ENCODE results near the gene ZNF782. TPM values are rescaled to one million over a fixed set of nuclear protein-coding genes. Genes with fewer than 3 reads are reported as not detected.
"Not testable (repeated sequence)": the region's sequence is repeated elsewhere in the genome, so short reads cannot be mapped to it uniquely, and the experiment has no call there.

The ZNF782 gene
- total and polyA plus RNA-seq, 2 donors from 2014 or later = 2.7 to 7.0 TPM

DNA sequence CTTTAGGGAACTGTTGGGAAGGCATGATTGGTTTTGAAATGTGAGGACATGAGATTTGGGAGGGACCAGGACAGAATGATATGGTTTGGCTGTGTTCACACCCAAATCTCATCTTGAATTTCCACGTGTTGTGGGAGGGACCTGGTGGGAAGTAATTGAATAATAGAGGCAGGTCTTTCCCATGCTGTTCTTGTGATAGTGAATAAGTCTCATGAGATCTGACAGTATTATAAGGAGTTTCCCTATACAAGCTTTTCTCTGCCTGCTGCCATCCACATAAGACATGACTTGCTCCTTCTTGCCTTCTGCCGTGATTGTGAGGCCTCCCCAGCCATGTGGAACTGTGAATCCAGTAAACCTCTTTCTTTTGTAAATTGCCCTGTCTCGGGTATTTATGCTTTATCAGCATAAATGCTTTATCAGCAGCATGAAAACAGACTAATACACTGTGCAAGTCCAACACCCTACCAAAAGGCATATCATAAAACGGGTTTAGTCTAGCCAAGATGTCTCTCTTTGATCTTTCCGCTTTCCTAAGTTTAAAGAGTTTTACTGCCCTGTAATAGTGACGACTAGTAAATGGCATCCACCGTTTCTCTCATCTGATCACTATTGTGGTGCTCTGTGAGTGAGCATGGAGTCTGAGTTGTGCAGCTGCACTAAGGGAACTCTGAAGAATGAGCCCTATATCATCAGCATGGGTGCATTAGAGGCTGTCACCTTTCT, 12.9 kb upstream of the ZNF782 start:
- intact Hi-C loops (cut with DNase I) = no loop called here
- FAIRE-seq = no peak
- Histone ChIP-seq H3K36me3 (ENCODE audit: control insufficient read depth in 2 of 3, insufficient read depth in 3 of 3, low read length in 3 of 3) (no peaks in the 10 kb centered on the region), H3K9me3 (ENCODE audit: control insufficient read depth in 2 of 3, insufficient read depth in 1 of 3, low read length in 3 of 3) (no peaks in the 10 kb centered on the region), H3K27ac (ENCODE audit: low read depth in 2 of 2, low read length in 2 of 2) (no peak overlapping the region), H3K4me1 (ENCODE audit: control insufficient read depth in 2 of 3, insufficient read depth in 2 of 3, low read depth in 1 of 3, low read length in 3 of 3) (no peaks in the 10 kb centered on the region), H3K27me3 (ENCODE audit: control insufficient read depth, insufficient read depth, low read length) (no peaks in the 10 kb centered on the region), H3K9ac (ENCODE audit: low read length in 3 of 3) (no peak overlapping the region), H3K4me3 (ENCODE audit: low read length in 3 of 3) (peak overlapping the region in 1 of 3 donors; percentile 12)
- TF ChIP-seq, protein P1, sequence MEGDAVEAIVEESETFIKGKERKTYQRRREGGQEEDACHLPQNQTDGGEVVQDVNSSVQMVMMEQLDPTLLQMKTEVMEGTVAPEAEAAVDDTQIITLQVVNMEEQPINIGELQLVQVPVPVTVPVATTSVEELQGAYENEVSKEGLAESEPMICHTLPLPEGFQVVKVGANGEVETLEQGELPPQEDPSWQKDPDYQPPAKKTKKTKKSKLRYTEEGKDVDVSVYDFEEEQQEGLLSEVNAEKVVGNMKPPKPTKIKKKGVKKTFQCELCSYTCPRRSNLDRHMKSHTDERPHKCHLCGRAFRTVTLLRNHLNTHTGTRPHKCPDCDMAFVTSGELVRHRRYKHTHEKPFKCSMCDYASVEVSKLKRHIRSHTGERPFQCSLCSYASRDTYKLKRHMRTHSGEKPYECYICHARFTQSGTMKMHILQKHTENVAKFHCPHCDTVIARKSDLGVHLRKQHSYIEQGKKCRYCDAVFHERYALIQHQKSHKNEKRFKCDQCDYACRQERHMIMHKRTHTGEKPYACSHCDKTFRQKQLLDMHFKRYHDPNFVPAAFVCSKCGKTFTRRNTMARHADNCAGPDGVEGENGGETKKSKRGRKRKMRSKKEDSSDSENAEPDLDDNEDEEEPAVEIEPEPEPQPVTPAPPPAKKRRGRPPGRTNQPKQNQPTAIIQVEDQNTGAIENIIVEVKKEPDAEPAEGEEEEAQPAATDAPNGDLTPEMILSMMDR (IDR thresholded peaks at IDR 0.05; ENCODE audit: borderline replicate concordance, extremely low read depth, insufficient read depth) = no peak
- no peak for DNase-seq

GRCh38 chr9:96865240-96865639, 10.9 kb upstream of the ZNF782 start:
- H3K27ac ChIP-seq (ENCODE audit: low read depth in 2 of 2, low read length in 2 of 2); intact Hi-C loops (cut with DNase I); DNase-seq; H3K4me1 ChIP-seq (ENCODE audit: control insufficient read depth in 2 of 3, insufficient read depth in 2 of 3, low read depth in 1 of 3, low read length in 3 of 3); H3K9ac ChIP-seq (ENCODE audit: low read length in 3 of 3); H3K36me3 ChIP-seq (ENCODE audit: control insufficient read depth in 2 of 3, insufficient read depth in 3 of 3, low read length in 3 of 3); H3K4me3 ChIP-seq (ENCODE audit: low read length in 3 of 3); H3K27me3 ChIP-seq (ENCODE audit: control insufficient read depth, insufficient read depth, low read length); FAIRE-seq; H3K9me3 ChIP-seq (ENCODE audit: control insufficient read depth in 2 of 3, insufficient read depth in 1 of 3, low read length in 3 of 3): not testable (repeated sequence)

GRCh38 chr9:96859461-96860198, 5.3 kb upstream of the ZNF782 start:
- H3K9ac ChIP-seq (ENCODE audit: low read length in 3 of 3) = no peak overlapping the region
- FAIRE-seq = no peak
- DNase-seq = no peak
- H3K27me3 ChIP-seq (ENCODE audit: control insufficient read depth, insufficient read depth, low read length) = no peaks in the 10 kb centered on the region
- TF ChIP-seq, protein P1 (IDR thresholded peaks at IDR 0.05; ENCODE audit: borderline replicate concordance, extremely low read depth, insufficient read depth) = no peak
- H3K4me3 ChIP-seq (ENCODE audit: low read length in 3 of 3) = no peak overlapping the region
- no peaks in the 10 kb centered on the region for H3K9me3 ChIP-seq (ENCODE audit: control insufficient read depth in 2 of 3, insufficient read depth in 1 of 3, low read length in 3 of 3)
- H3K4me1 ChIP-seq (ENCODE audit: control insufficient read depth in 2 of 3, insufficient read depth in 2 of 3, low read depth in 1 of 3, low read length in 3 of 3) = no peaks in the 10 kb centered on the region
- no peak overlapping the region for H3K27ac ChIP-seq (ENCODE audit: low read depth in 2 of 2, low read length in 2 of 2)
- H3K36me3 ChIP-seq (ENCODE audit: control insufficient read depth in 2 of 3, insufficient read depth in 3 of 3, low read length in 3 of 3) = no peaks in the 10 kb centered on the region
- intact Hi-C loops (cut with DNase I) = loop anchor here (10.0 kb wide), 1 partner anchor 535 kb away; no protein-coding TSS in a partner anchor

DNA sequence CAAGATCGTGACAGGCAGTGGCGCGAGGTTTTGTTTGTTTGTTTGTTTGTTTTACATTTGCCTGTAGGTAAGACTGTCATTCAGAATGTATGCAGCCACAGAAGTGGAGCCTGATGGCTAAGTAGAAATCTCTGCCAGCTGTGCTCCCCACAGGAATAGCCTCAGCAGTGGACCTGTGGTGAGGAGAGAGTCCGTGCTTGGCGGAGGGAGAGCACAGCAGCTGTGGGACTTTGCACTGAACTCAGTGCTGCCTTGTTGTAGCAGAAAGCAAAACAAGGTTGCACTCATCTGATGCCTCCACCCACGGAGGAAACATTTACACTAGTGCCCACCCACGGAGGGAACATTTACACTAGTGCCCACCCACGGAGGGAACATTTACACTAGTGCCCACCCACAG, 4.4 kb upstream of the ZNF782 start:
- H3K4me3 ChIP-seq (ENCODE audit: low read length in 3 of 3) = no peak overlapping the region
- DNase-seq (no peak), FAIRE-seq (no peak)
- H3K27me3 ChIP-seq (ENCODE audit: control insufficient read depth, insufficient read depth, low read length) = no peaks in the 10 kb centered on the region
- no peaks in the 10 kb centered on the region for H3K9me3 ChIP-seq (ENCODE audit: control insufficient read depth in 2 of 3, insufficient read depth in 1 of 3, low read length in 3 of 3)
- H3K27ac ChIP-seq (ENCODE audit: low read depth in 2 of 2, low read length in 2 of 2) = no peak overlapping the region
- H3K4me1 ChIP-seq (ENCODE audit: control insufficient read depth in 2 of 3, insufficient read depth in 2 of 3, low read depth in 1 of 3, low read length in 3 of 3) = no peaks in the 10 kb centered on the region
- intact Hi-C loops (cut with DNase I) = loop anchor here (10.0 kb wide), 1 partner anchor 536 kb away; no protein-coding TSS in a partner anchor
- no peak overlapping the region for H3K9ac ChIP-seq (ENCODE audit: low read length in 3 of 3)
- TF ChIP-seq, protein P1 (IDR thresholded peaks at IDR 0.05; ENCODE audit: borderline replicate concordance, extremely low read depth, insufficient read depth) = no peak
- no peaks in the 10 kb centered on the region for H3K36me3 ChIP-seq (ENCODE audit: control insufficient read depth in 2 of 3, insufficient read depth in 3 of 3, low read length in 3 of 3)
